GM21723 (cell line): ENCODE results near the gene EIF4H.
A peak's percentile ranks its signal among the peaks of the same experiment; 100 is the strongest.
"Not testable (repeated sequence)": the region's sequence is repeated elsewhere in the genome, so short reads cannot be mapped to it uniquely, and the experiment has no call there.

Experiments
- ATAC-seq: cut with Tn5 transposase; IDR thresholded peaks from one replicate; pipeline ENCODE4 v1.9.1; 2021; ENCODE audit warnings: mild to moderate bottlenecking, moderate library complexity; ENCODE audit not compliant: unreplicated experiment

The EIF4H gene

GRCh38 chr7:74197449-74198124 lies 23.4 kb downstream of the EIF4H start:
- no peak for ATAC-seq

- no peak for ATAC-seq
Observed at GRCh38 chr7:74199551-74200355, 25.6 kb downstream of the EIF4H start.

GRCh38 chr7:74202841-74203556 lies 28.8 kb downstream of the EIF4H start:
- ATAC-seq, result no peak

GRCh38 chr7:74203956-74204618 lies 29.9 kb downstream of the EIF4H start:
- no peak for ATAC-seq

GRCh38 chr7:74206052-74206451 lies 31.9 kb downstream of the EIF4H start:
- ATAC-seq, result not testable (repeated sequence)

GRCh38 chr7:74206589-74207120 lies 32.5 kb downstream of the EIF4H start:
- peak; percentile 32 for ATAC-seq

GRCh38 chr7:74207586-74207985 lies 33.4 kb downstream of the EIF4H start:
- ATAC-seq, result no peak

- not testable (repeated sequence) for ATAC-seq
Observed at GRCh38 chr7:74208241-74208640, 34.1 kb downstream of the EIF4H start.

GRCh38 chr7:74212661-74213060 lies 38.5 kb downstream of the EIF4H start:
- no peak for ATAC-seq

GRCh38 chr7:74214816-74215630 lies 40.9 kb downstream of the EIF4H start:
- ATAC-seq, result no peak

GRCh38 chr7:74215921-74216320 lies 41.8 kb downstream of the EIF4H start:
- ATAC-seq, result no peak

- ATAC-seq, result no peak
Observed at GRCh38 chr7:74216361-74216761, 42.2 kb downstream of the EIF4H start.

GRCh38 chr7:74217455-74218342 lies 43.5 kb downstream of the EIF4H start:
- peak; percentile 54 for ATAC-seq

GRCh38 chr7:74218343-74218698 lies 44.2 kb downstream of the EIF4H start:
- no peak for ATAC-seq

- ATAC-seq, result no peak
Observed at GRCh38 chr7:74219416-74219815, 45.3 kb downstream of the EIF4H start.

GRCh38 chr7:74220229-74220628 lies 46.1 kb downstream of the EIF4H start:
- no peak for ATAC-seq

- no peak for ATAC-seq
Observed at GRCh38 chr7:74221713-74222112, 47.6 kb downstream of the EIF4H start.

- ATAC-seq, result no peak
Observed at GRCh38 chr7:74222851-74223710, 48.9 kb downstream of the EIF4H start.
